Measurements from ENCODE around the gene TOMM7.
A peak's percentile ranks its signal among the peaks of the same experiment; 100 is the strongest.

TOMM7 gene

GRCh38 chr7:22822486-22823141, at the start of gene TOMM7:
TOMM7 (minus strand) TSS chr7:22822849; CDS start chr7:22822779, 70 bp downstream.
- peak within 1 kb of the TSS; percentile 97 for H3K4me3 ChIP-seq (ENCODE audit: low read depth, low read length)
- DNase-seq (ENCODE audit: low read depth) = peak; percentile 91

GRCh38 chr7:22872096-22872807, 49.6 kb upstream of the TOMM7 start:
- no peak for DNase-seq (ENCODE audit: low read depth)

GRCh38 chr7:22871661-22872060, 49.0 kb upstream of the TOMM7 start:
- no peak overlapping the region for H3K4me3 ChIP-seq (ENCODE audit: low read depth, low read length)
- DNase-seq (ENCODE audit: low read depth) = no peak

More at GRCh38 chr7:22872096-22872807, 49.6 kb upstream of the TOMM7 start:
- H3K4me3 ChIP-seq (ENCODE audit: low read depth, low read length) = no peak overlapping the region

- no peak for DNase-seq (ENCODE audit: low read depth)
- H3K4me3 ChIP-seq (ENCODE audit: low read depth, low read length) = no peak overlapping the region
These were observed 45.9 kb upstream of the TOMM7 start for GRCh38 chr7:22868509-22868908.

GRCh38 chr7:22867589-22867988, 44.9 kb upstream of the TOMM7 start:
- no peak for DNase-seq (ENCODE audit: low read depth)
- H3K4me3 ChIP-seq (ENCODE audit: low read depth, low read length) = no peak overlapping the region

- H3K4me3 ChIP-seq (ENCODE audit: low read depth, low read length) = no peak overlapping the region
- peak; percentile 62 for DNase-seq (ENCODE audit: low read depth)
These were observed 44.4 kb upstream of the TOMM7 start for GRCh38 chr7:22867003-22867402.

GRCh38 chr7:22865602-22865960, 42.9 kb upstream of the TOMM7 start:
- DNase-seq (ENCODE audit: low read depth) = no peak
- H3K4me3 ChIP-seq (ENCODE audit: low read depth, low read length) = no peak overlapping the region

- H3K4me3 ChIP-seq (ENCODE audit: low read depth, low read length) = no peak overlapping the region
- DNase-seq (ENCODE audit: low read depth) = no peak
These were observed 42.4 kb upstream of the TOMM7 start for GRCh38 chr7:22864855-22865601.

- H3K4me3 ChIP-seq (ENCODE audit: low read depth, low read length) = no peak overlapping the region
- peak; percentile 45 for DNase-seq (ENCODE audit: low read depth)
These were observed 41.7 kb upstream of the TOMM7 start for GRCh38 chr7:22864301-22864700.

- no peak overlapping the region for H3K4me3 ChIP-seq (ENCODE audit: low read depth, low read length)
- DNase-seq (ENCODE audit: low read depth) = no peak
These were observed 40.7 kb upstream of the TOMM7 start for GRCh38 chr7:22863156-22863899.

- DNase-seq (ENCODE audit: low read depth) = no peak
- no peak overlapping the region for H3K4me3 ChIP-seq (ENCODE audit: low read depth, low read length)
These were observed 38.9 kb upstream of the TOMM7 start for GRCh38 chr7:22861576-22861975.

GRCh38 chr7:22860784-22861482, 38.3 kb upstream of the TOMM7 start:
- H3K4me3 ChIP-seq (ENCODE audit: low read depth, low read length) = no peak overlapping the region
- DNase-seq (ENCODE audit: low read depth) = no peak

GRCh38 chr7:22860337-22860736, 37.7 kb upstream of the TOMM7 start:
- H3K4me3 ChIP-seq (ENCODE audit: low read depth, low read length) = no peak overlapping the region
- no peak for DNase-seq (ENCODE audit: low read depth)

GRCh38 chr7:22859641-22860290, 37.1 kb upstream of the TOMM7 start:
- H3K4me3 ChIP-seq (ENCODE audit: low read depth, low read length) = no peak overlapping the region
- DNase-seq (ENCODE audit: low read depth) = no peak

- peak; percentile 95 for DNase-seq (ENCODE audit: low read depth)
- H3K4me3 ChIP-seq (ENCODE audit: low read depth, low read length) = no peak overlapping the region
These were observed 36.3 kb upstream of the TOMM7 start for GRCh38 chr7:22858640-22859561.

- H3K4me3 ChIP-seq (ENCODE audit: low read depth, low read length) = no peak overlapping the region
- no peak for DNase-seq (ENCODE audit: low read depth)
These were observed 35.6 kb upstream of the TOMM7 start for GRCh38 chr7:22858274-22858639.

GRCh38 chr7:22856416-22856815, 33.8 kb upstream of the TOMM7 start:
- no peak overlapping the region for H3K4me3 ChIP-seq (ENCODE audit: low read depth, low read length)
- no peak for DNase-seq (ENCODE audit: low read depth)

- H3K4me3 ChIP-seq (ENCODE audit: low read depth, low read length) = peak overlapping the region; percentile 73
- DNase-seq (ENCODE audit: low read depth) = no peak
These were observed 32.4 kb upstream of the TOMM7 start for GRCh38 chr7:22855049-22855392.

Data from skeletal muscle cell (primary cell).